ENCODE results near the gene FHIP1A.

Gene FHIP1A

DNA sequence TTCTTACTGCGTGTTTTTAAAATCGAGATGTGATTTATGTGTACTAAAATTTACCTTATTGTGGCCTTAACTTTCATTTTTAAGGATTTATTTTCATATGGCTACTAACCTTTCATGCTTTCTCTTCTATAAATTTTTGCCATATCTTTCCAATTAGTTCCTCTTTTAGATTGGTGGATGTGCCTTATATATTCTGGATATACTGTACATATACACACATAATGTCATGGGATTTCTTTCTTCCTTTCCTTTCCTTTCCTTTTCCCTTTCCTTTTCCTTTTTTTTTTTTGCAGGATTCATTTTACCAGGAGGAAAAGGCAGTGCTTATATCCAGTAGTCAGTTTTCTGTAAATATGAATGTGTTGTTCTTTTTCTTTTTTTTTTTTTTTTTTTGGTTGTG lies 37.2 kb downstream of the FHIP1A start:
- H3K4me3 ChIP-seq (ENCODE audit: low read depth in 1 of 2, low read length in 2 of 2) = no peak overlapping the region
- H3K27me3 ChIP-seq (ENCODE audit: control insufficient read depth in 1 of 2, insufficient read depth in 2 of 2, low read length in 2 of 2) = no peaks in the 10 kb centered on the region
- H3K4me1 ChIP-seq (ENCODE audit: control insufficient read depth in 1 of 2, insufficient read depth in 2 of 2, low read length in 2 of 2) = no peaks in the 10 kb centered on the region
- H3K9me3 ChIP-seq (ENCODE audit: control insufficient read depth in 1 of 2, low read length in 2 of 2) = no peaks in the 10 kb centered on the region
- no peak overlapping the region for H3K9ac ChIP-seq (ENCODE audit: low read depth in 1 of 2, low read length in 2 of 2)
- H3K36me3 ChIP-seq (ENCODE audit: control insufficient read depth in 1 of 2, insufficient read depth in 2 of 2, low read length in 2 of 2) = no peaks in the 10 kb centered on the region
- H3K27ac ChIP-seq (ENCODE audit: low read depth, low read length) = no peak overlapping the region

DNA sequence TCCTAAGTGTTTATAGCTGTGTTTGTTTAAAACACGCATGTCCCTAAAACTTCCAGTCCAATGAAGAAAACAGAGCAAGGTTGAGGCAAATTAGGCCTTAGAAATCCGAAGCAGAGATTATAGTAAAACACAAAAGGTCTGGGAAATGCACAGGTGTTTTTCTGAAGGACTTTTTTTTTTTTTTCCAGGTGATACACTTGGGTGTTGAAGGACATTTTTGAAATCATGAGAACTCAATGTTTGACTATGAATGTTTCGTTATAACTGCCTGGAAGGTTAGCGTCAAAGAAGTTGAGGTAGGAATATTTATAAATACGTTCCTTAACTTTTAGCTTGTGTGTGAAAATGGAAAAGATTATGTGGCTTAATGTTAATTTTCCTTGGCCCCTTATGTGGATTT lies 45.5 kb downstream of the FHIP1A start:
- H3K9me3 ChIP-seq (ENCODE audit: control insufficient read depth in 1 of 2, low read length in 2 of 2) = no peaks in the 10 kb centered on the region

GRCh38 chr4:151455212-151455611 lies 46.2 kb downstream of the FHIP1A start:
- Histone ChIP-seq H3K4me3 (ENCODE audit: low read depth in 1 of 2, low read length in 2 of 2) (no peak overlapping the region), H3K4me1 (ENCODE audit: control insufficient read depth in 1 of 2, insufficient read depth in 2 of 2, low read length in 2 of 2) (peaks cover 0 to 4% of the 10 kb centered on the region in 2 donors)

More for the DNA sequence above, 45.5 kb downstream of the FHIP1A start:
- Histone ChIP-seq H3K4me3 (ENCODE audit: low read depth in 1 of 2, low read length in 2 of 2) (no peak overlapping the region), H3K9ac (ENCODE audit: low read depth in 1 of 2, low read length in 2 of 2) (no peak overlapping the region), H3K36me3 (ENCODE audit: control insufficient read depth in 1 of 2, insufficient read depth in 2 of 2, low read length in 2 of 2) (no peaks in the 10 kb centered on the region), H3K27me3 (ENCODE audit: control insufficient read depth in 1 of 2, insufficient read depth in 2 of 2, low read length in 2 of 2) (no peaks in the 10 kb centered on the region), H3K27ac (ENCODE audit: low read depth, low read length) (no peak overlapping the region), H3K4me1 (ENCODE audit: control insufficient read depth in 1 of 2, insufficient read depth in 2 of 2, low read length in 2 of 2) (peaks cover 0 to 4% of the 10 kb centered on the region in 2 donors)

DNA sequence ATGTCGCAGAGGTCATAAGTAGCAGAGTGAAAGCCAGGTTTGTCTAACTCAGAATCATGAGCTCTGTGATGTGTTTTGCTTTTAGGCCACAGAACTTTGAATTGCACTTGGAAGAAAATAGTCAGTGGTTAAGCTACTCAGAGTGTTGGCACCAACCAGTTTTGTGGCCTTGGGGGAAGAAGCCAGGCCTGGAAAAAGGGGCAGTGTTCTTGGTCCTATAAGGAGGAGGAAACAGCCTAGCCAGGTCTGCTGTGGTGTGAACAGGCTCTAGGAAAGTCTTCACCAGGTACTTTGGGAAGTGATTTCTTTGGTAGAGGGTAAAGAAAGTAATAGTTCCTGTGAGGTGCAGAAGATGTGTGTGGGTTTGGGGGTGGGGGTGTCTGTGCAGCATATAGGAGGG lies 49.2 kb downstream of the FHIP1A start:
- no peak overlapping the region for H3K9ac ChIP-seq (ENCODE audit: low read depth in 1 of 2, low read length in 2 of 2)
- no peak overlapping the region for H3K4me3 ChIP-seq (ENCODE audit: low read depth in 1 of 2, low read length in 2 of 2)
- no peaks in the 10 kb centered on the region for H3K9me3 ChIP-seq (ENCODE audit: control insufficient read depth in 1 of 2, low read length in 2 of 2)
- H3K36me3 ChIP-seq (ENCODE audit: control insufficient read depth in 1 of 2, insufficient read depth in 2 of 2, low read length in 2 of 2) = no peaks in the 10 kb centered on the region
- H3K27ac ChIP-seq (ENCODE audit: low read depth, low read length) = no peak overlapping the region
- H3K4me1 ChIP-seq (ENCODE audit: control insufficient read depth in 1 of 2, insufficient read depth in 2 of 2, low read length in 2 of 2) = peaks cover 0 to 4% of the 10 kb centered on the region in 2 donors
- H3K27me3 ChIP-seq (ENCODE audit: control insufficient read depth in 1 of 2, insufficient read depth in 2 of 2, low read length in 2 of 2) = no peaks in the 10 kb centered on the region

More at GRCh38 chr4:151455212-151455611, 46.2 kb downstream of the FHIP1A start:
- H3K27me3 ChIP-seq (ENCODE audit: control insufficient read depth in 1 of 2, insufficient read depth in 2 of 2, low read length in 2 of 2) = no peaks in the 10 kb centered on the region
- H3K27ac ChIP-seq (ENCODE audit: low read depth, low read length) = no peak overlapping the region
- no peaks in the 10 kb centered on the region for H3K9me3 ChIP-seq (ENCODE audit: control insufficient read depth in 1 of 2, low read length in 2 of 2)
- H3K9ac ChIP-seq (ENCODE audit: low read depth in 1 of 2, low read length in 2 of 2) = no peak overlapping the region
- H3K36me3 ChIP-seq (ENCODE audit: control insufficient read depth in 1 of 2, insufficient read depth in 2 of 2, low read length in 2 of 2) = no peaks in the 10 kb centered on the region
